HG02588 (cell line): ENCODE measurements around the gene ADGRG1.

Experiments
- ATAC-seq: cut with Tn5 transposase; IDR thresholded peaks from one replicate; pipeline ENCODE4 v1.9.1; 2021; ENCODE audit warnings: mild to moderate bottlenecking, moderate library complexity; ENCODE audit not compliant: unreplicated experiment

The ADGRG1 gene

GRCh38 chr16:57681950-57682728 is 53.7 kb downstream of the ADGRG1 start:
- no peak for ATAC-seq

- ATAC-seq = no peak
Measured at GRCh38 chr16:57682809-57683635, 54.6 kb downstream of the ADGRG1 start.

- ATAC-seq = no peak
Measured at GRCh38 chr16:57683636-57684545, 55.5 kb downstream of the ADGRG1 start.

GRCh38 chr16:57684626-57685358 is 56.4 kb downstream of the ADGRG1 start:
- ATAC-seq = no peak

GRCh38 chr16:57685633-57686032 is 57.2 kb downstream of the ADGRG1 start:
- ATAC-seq = no peak

- no peak for ATAC-seq
Measured at GRCh38 chr16:57686577-57686976, 58.1 kb downstream of the ADGRG1 start.

- no peak for ATAC-seq
Measured at GRCh38 chr16:57687363-57687929, 59.0 kb downstream of the ADGRG1 start.

- ATAC-seq = no peak
Measured at GRCh38 chr16:57688487-57688986, 60.1 kb downstream of the ADGRG1 start.

GRCh38 chr16:57688987-57689761 is 60.7 kb downstream of the ADGRG1 start:
- ATAC-seq = no peak

GRCh38 chr16:57689762-57690558 is 61.5 kb downstream of the ADGRG1 start:
- ATAC-seq = peak; percentile 49

GRCh38 chr16:57690782-57691471 is 62.5 kb downstream of the ADGRG1 start:
- no peak for ATAC-seq

- ATAC-seq = no peak
Measured at GRCh38 chr16:57692636-57693035, 64.2 kb downstream of the ADGRG1 start.

- ATAC-seq = no peak
Measured at GRCh38 chr16:57693550-57693949, 65.1 kb downstream of the ADGRG1 start.

- no peak for ATAC-seq
Measured at GRCh38 chr16:57694231-57694724, 65.8 kb downstream of the ADGRG1 start.

GRCh38 chr16:57694725-57695679 is 66.6 kb downstream of the ADGRG1 start, which contains the start of gene DRC7:
Gene DRC7, plus strand, starts transcription at chr16:57694806. Its CDS starts 3,144 bp downstream, at chr16:57697950.
- no peak for ATAC-seq

GRCh38 chr16:57695680-57696069 is 67.2 kb downstream of the ADGRG1 start:
- no peak for ATAC-seq
